CD4-positive, CD25-positive, alpha-beta regulatory T cell (primary cell): ENCODE results near the gene OR52B4. TPM values are rescaled to one million over a fixed set of nuclear protein-coding genes. Genes with fewer than 3 reads are reported as not detected.
"Not testable (repeated sequence)": the region's sequence is repeated elsewhere in the genome, so short reads cannot be mapped to it uniquely, and the experiment has no call there.

ENCODE experiments used
- ATAC-seq, 2 donors: fragments of 150-1000 bp; cut with Tn5 transposase; one replicate each; pipeline ENCODE4 v1.10.0; 2021; ENCODE audit warnings: low read depth in 2 of 2, moderate number of reproducible peaks in 2 of 2, moderate library complexity in 1 of 2
- DNase-seq, 3 donors: peaks; one replicate each; pipeline versions ENCODE4 v3.0.0 to v3.0.0-alpha.2; 2012 to 2022; ENCODE audit warnings: mixed read lengths in 1 of 3
- H3K27ac ChIP-seq: one replicate; pipeline ENCODE4 v1.7.0; 2013; ENCODE audit warnings: mild to moderate bottlenecking, low read length; ENCODE audit not compliant: insufficient read depth, poor library complexity, severe bottlenecking
- H3K27me3 ChIP-seq: one replicate; pipeline ENCODE4 v1.7.0; 2013; ENCODE audit warnings: low read length; ENCODE audit not compliant: control insufficient read depth, insufficient read depth
- H3K36me3 ChIP-seq: one replicate; pipeline ENCODE4 v1.7.0; 2013; ENCODE audit warnings: mild to moderate bottlenecking, low read length, moderate library complexity; ENCODE audit not compliant: control insufficient read depth, insufficient read depth
- H3K4me1 ChIP-seq: 2 replicates; pipeline ENCODE4 v1.7.0; 2013; ENCODE audit warnings: mild to moderate bottlenecking, low read length; ENCODE audit not compliant: insufficient read depth, control insufficient read depth, poor library complexity, severe bottlenecking
- H3K4me3 ChIP-seq: one replicate; pipeline ENCODE4 v1.7.0; 2013; ENCODE audit warnings: low read depth, mild to moderate bottlenecking, low read length, moderate library complexity
- H3K9me3 ChIP-seq, 2 experiments: 1 replicate in 1 of 2; 2 replicates in 1 of 2; pipeline ENCODE4 v1.7.0; 2013; ENCODE audit warnings: low read length in 2 of 2, mild to moderate bottlenecking in 1 of 2, moderate library complexity in 1 of 2; ENCODE audit not compliant: control insufficient read depth in 2 of 2
- H3K27ac Mint-ChIP-seq, 3 donors: one replicate each; pipeline ENCODE4 v1.8.0; 2020 to 2022; ENCODE audit warnings: mild to moderate bottlenecking in 3 of 3, mixed read lengths in 3 of 3, moderate library complexity in 2 of 3
- H3K27me3 Mint-ChIP-seq: one replicate; pipeline ENCODE4 v1.8.0; 2022; ENCODE audit warnings: mild to moderate bottlenecking, mixed read lengths
- H3K36me3 Mint-ChIP-seq: one replicate; pipeline ENCODE4 v1.8.0; 2020; ENCODE audit warnings: mixed read lengths
- H3K4me1 Mint-ChIP-seq, 4 donors: one replicate each; pipeline ENCODE4 v1.8.0; 2020 to 2022; ENCODE audit warnings: mixed read lengths in 4 of 4, mild to moderate bottlenecking in 1 of 4
- H3K4me3 Mint-ChIP-seq, 4 donors: one replicate each; pipeline ENCODE4 v1.8.0; 2020 to 2022; ENCODE audit warnings: mild to moderate bottlenecking in 4 of 4, mixed read lengths in 4 of 4, moderate library complexity in 3 of 4
- H3K9me3 Mint-ChIP-seq, 7 donors: one replicate each; pipeline ENCODE4 v1.8.0; 2020 to 2022; ENCODE audit warnings: mixed read lengths in 7 of 7, mild to moderate bottlenecking in 3 of 7, moderate library complexity in 2 of 7
- polyA plus RNA-seq, 4 donors: library from polyadenylated mRNA; unstranded; fragments of 300-500 nt; fragmentation: Illumina TruSeq; gene quantifications; one replicate each; pipeline ENCODE4 v1.2.3, GENCODE V29; 2021
- total RNA-seq: library from RNA; stranded (reverse); gene quantifications from one replicate; pipeline ENCODE4 v1.2.3, GENCODE V29; 2022

The OR52B4 gene
- total and polyA plus RNA-seq, 5 donors from 2014 or later, result not detected

DNA sequence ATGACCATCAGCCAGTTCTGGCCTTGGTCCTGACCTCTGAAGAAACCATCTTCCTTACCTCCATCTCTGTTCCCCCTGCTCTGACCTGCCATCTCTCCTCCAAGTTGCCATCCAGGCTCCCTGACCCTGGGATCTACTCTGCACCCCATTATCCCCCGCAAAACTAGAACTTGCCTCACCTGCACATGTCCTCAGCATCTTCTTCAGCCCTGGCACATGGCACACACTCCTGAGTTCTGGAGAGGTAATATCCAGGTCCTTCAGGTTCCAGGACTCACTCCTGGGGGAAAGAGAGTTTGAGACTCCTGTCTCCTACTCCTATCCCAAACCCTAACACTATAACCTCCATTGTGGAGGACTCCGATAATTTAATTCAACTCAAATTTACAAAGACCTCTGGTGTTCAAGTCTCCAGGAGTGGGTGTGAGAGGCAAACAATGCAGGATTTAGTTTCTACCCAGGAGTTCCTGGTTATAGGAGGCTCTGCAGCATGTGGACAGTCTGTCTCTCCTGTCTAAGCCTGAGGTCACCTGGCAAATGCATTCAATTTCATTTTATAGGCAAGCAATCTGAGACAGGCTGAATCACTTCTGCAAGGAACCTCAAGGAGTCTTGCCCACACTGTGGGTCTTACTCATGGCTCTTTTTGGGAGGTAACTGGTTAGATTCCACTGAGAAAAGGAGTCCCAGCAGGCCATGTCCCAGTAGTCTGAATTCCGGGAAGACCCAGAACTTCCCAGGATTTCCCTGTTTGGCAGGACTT lies 18.0 kb upstream of the OR52B4 start:
- H3K27ac Mint-ChIP-seq, result peak overlapping the region in 2 of 3 donors; percentile 23 to 76
- H3K9me3 ChIP-seq, result no peaks in the 10 kb centered on the region
- DNase-seq, result no peak
- H3K9me3 Mint-ChIP-seq, result no peaks in the 10 kb centered on the region
- peaks cover 17 to 26% (median 18%) of the 10 kb centered on the region in 4 donors for H3K4me1 Mint-ChIP-seq
- no peaks in the 10 kb centered on the region for H3K27me3 Mint-ChIP-seq
- no peak overlapping the region for H3K4me3 Mint-ChIP-seq
- H3K36me3 Mint-ChIP-seq, result peaks cover 76% of the 10 kb centered on the region
- H3K4me1 ChIP-seq, result peaks cover 4% of the 10 kb centered on the region
- H3K36me3 ChIP-seq, result peaks cover 69% of the 10 kb centered on the region
- no peak overlapping the region for H3K4me3 ChIP-seq
- no peak for ATAC-seq
- no peak overlapping the region for H3K27ac ChIP-seq
- no peaks in the 10 kb centered on the region for H3K27me3 ChIP-seq

DNA sequence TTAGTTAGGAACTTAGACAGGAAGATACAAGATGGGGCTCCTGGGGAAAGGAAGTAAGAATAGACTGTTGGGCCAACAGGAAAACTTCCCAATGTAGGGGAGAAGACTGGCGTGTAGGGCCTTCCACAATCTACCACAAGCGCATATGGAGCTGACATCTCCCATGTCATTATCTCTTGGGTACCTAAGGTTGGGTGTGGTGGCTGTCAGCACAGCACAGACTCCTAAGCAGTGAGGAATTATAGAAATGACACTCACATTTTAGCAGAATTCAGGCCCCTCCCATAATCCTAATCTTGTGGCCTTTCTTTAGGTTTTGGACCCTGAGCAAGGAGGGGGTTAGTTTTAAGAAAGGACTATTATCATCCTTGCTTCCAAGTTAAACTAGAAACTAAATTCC lies 13.7 kb upstream of the OR52B4 start:
- Histone ChIP-seq H3K27ac (no peak overlapping the region), H3K4me1 (no peaks in the 10 kb centered on the region), H3K9me3 (no peaks in the 10 kb centered on the region), H3K27me3 (no peaks in the 10 kb centered on the region), H3K36me3 (peaks cover 34% of the 10 kb centered on the region), H3K4me3 (no peak overlapping the region)
- Mint-ChIP-seq H3K27me3 (no peaks in the 10 kb centered on the region), H3K36me3 (peaks cover 41% of the 10 kb centered on the region), H3K27ac (no peak overlapping the region), H3K4me1 (peaks cover 2 to 5% (median 3%) of the 10 kb centered on the region in 4 donors), H3K4me3 (no peak overlapping the region), H3K9me3 (no peaks in the 10 kb centered on the region)
- ATAC-seq (no peak), DNase-seq (no peak)

DNA sequence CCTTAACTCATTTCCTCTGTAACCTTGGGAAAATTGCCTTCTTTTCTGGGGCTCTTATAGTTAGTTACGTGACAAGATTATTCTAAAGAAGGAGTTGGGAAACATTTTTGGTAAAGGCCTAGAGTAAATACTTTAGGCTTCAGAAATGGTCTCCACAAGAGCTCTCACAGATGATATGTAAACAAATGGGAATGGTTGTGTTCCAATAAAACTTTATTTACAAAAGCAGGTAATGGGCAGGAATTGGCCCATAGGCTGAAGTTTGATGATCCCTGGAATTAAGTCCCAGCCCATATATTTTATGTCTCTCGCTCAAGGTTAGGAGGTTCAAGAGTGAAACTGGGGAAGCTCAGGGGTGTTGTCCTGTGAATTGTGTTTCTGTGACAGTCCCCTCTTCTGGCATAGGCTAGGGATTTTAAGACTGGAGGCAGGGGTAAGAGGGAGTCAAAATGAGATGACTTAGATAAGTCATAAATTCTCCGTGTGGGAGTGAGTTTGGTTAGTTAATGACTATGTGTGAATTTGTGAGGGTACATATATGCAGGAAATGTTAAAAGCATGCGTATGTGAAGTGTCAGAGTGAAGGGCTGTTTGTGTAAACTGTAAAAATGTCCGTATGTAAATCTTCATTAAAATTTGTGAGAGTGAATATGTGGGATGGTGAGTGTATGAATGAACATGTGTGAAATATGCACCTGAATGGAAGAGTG lies 7.4 kb upstream of the OR52B4 start:
- Mint-ChIP-seq H3K27me3 (peaks cover 5% of the 10 kb centered on the region), H3K27ac (no peak overlapping the region), H3K4me3 (no peak overlapping the region), H3K9me3 (peaks cover 0 to 1% (median 0%) of the 10 kb centered on the region in 7 donors), H3K36me3 (no peaks in the 10 kb centered on the region), H3K4me1 (no peaks in the 10 kb centered on the region)
- Histone ChIP-seq H3K27ac (no peak overlapping the region), H3K36me3 (no peaks in the 10 kb centered on the region), H3K4me3 (no peak overlapping the region), H3K9me3 (no peaks in the 10 kb centered on the region), H3K27me3 (peaks cover 4% of the 10 kb centered on the region), H3K4me1 (no peaks in the 10 kb centered on the region)
- DNase-seq (no peak), ATAC-seq (no peak)

DNA sequence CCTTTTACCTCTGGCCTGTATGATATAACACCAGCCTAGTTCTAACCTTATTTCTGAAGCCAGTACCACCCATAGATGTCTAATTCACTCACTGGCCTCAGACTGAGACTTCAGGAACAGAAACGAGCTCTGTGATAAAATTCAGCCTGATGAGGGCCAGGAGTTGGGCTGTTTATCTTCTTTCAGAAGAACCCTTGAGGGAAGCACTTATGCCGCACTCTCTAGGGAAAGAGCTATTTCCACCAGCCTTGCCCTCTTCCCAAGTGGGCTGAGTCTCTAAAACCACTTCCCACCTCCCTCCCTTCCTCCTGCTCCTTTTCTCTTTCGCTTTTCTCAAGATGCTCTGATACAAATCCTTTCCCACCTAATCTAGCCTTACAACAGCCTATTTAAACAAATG lies 2.0 kb upstream of the OR52B4 start:
- H3K27me3 ChIP-seq, result peaks cover 7% of the 10 kb centered on the region
- DNase-seq (no peak), ATAC-seq (no peak)
- Mint-ChIP-seq H3K36me3 (no peaks in the 10 kb centered on the region), H3K4me1 (no peaks in the 10 kb centered on the region), H3K27me3 (peaks cover 5% of the 10 kb centered on the region), H3K4me3 (no peak overlapping the region), H3K9me3 (peaks cover 0 to 5% (median 0%) of the 10 kb centered on the region in 7 donors), H3K27ac (no peak overlapping the region)
- H3K4me1 ChIP-seq, result no peaks in the 10 kb centered on the region
- no peak overlapping the region for H3K27ac ChIP-seq
- H3K4me3 ChIP-seq, result no peak overlapping the region
- H3K9me3 ChIP-seq, result no peaks in the 10 kb centered on the region
- no peaks in the 10 kb centered on the region for H3K36me3 ChIP-seq

DNA sequence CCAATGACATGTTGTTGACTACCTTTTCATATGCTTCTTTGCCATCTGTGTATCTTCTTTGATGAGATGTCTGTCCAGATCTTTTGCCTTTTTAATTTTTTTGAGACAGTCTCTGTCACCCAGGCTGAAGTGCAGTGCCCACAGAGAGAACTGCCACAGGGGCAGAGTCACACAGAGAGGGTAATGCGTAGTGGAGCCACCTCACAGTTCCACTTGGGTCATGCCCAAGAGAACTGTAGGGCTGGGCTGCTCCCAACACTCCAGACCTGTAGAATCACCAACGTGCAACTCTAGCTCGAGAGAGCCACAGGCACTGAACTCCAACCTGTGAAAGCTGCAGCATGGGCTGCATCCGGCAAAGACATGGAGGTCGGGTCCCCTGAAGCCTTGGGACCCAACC lies 20.0 kb downstream of the OR52B4 start:
- not testable (repeated sequence) for H3K4me1 Mint-ChIP-seq, H3K4me3 ChIP-seq, H3K27ac ChIP-seq, H3K4me3 Mint-ChIP-seq, DNase-seq, H3K27me3 Mint-ChIP-seq, H3K36me3 Mint-ChIP-seq, H3K9me3 Mint-ChIP-seq, H3K27me3 ChIP-seq, H3K27ac Mint-ChIP-seq, ATAC-seq, H3K4me1 ChIP-seq, H3K9me3 ChIP-seq, H3K36me3 ChIP-seq

DNA sequence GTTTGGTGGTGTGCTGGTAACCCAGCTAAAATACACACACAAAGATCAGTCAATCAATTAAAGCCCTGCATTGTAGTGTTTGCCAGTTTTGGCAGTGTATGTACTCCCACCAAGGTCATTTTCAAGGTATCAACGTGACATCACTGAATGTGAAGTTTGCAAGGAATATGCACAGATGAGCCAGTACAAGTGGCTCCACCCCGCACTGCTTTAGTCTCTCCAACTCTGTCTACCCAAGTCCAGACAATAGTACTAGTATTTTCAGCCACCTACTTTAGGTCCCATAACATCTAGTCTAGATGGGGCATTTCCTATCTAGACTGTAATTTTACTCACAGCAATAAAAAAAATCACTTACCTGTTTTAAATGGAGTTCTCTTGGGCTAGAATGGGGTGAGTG lies 22.8 kb downstream of the OR52B4 start:
- not testable (repeated sequence) for H3K27me3 Mint-ChIP-seq, H3K4me3 ChIP-seq, DNase-seq, H3K9me3 ChIP-seq, H3K27me3 ChIP-seq, H3K4me3 Mint-ChIP-seq, H3K27ac Mint-ChIP-seq, H3K4me1 Mint-ChIP-seq, H3K9me3 Mint-ChIP-seq, ATAC-seq, H3K27ac ChIP-seq, H3K36me3 Mint-ChIP-seq, H3K36me3 ChIP-seq, H3K4me1 ChIP-seq

DNA sequence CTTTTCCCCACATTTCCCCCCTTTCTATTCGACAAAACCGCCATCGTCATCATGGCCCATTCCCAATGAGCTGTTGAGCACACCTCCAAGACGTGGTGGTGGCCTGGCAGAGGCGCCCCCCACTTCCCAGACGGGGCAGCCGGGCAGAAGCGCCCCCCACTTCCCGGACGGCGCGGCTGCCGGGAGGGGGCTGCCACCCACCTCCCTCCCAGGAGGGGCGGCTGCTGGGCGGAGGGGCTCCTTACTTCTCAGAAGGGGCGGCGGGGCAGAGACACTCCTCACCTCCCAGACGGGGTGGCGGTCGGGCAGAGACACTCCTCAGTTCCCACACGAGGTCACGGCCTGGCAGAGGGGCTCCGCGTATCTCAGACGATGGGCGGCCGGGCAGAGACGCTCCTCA lies 33.8 kb downstream of the OR52B4 start:
- ATAC-seq, H3K4me1 ChIP-seq, H3K27ac Mint-ChIP-seq, H3K9me3 Mint-ChIP-seq, H3K36me3 ChIP-seq, H3K36me3 Mint-ChIP-seq, H3K4me3 Mint-ChIP-seq, H3K4me3 ChIP-seq, H3K27me3 ChIP-seq, H3K27me3 Mint-ChIP-seq, H3K4me1 Mint-ChIP-seq, DNase-seq, H3K9me3 ChIP-seq, H3K27ac ChIP-seq: not testable (repeated sequence)
